UCSD-AML1 (cell line): Measurements from ENCODE around the gene CLCN4.

Experiments
- DNase-seq: peaks from one replicate; lab custom pipeline; 2025; ENCODE audit not compliant: unreplicated experiment; lab: John Stamatoyannopoulos, UW

CLCN4 gene

GRCh38 chrX:10239611-10240064 lies 82.9 kb downstream of the CLCN4 start:
- DNase-seq, result no peak

- DNase-seq, result no peak
Observed at GRCh38 chrX:10240918-10241317, 84.1 kb downstream of the CLCN4 start.

GRCh38 chrX:10242026-10242425 lies 85.3 kb downstream of the CLCN4 start:
- DNase-seq, result no peak

- no peak for DNase-seq
Observed at GRCh38 chrX:10243106-10243505, 86.3 kb downstream of the CLCN4 start.

- no peak for DNase-seq
Observed at GRCh38 chrX:10244915-10245622, 88.3 kb downstream of the CLCN4 start.

GRCh38 chrX:10245886-10246285 lies 89.1 kb downstream of the CLCN4 start:
- DNase-seq, result no peak

GRCh38 chrX:10246297-10246696 lies 89.5 kb downstream of the CLCN4 start:
- DNase-seq, result no peak

- no peak for DNase-seq
Observed at GRCh38 chrX:10246846-10247245, 90.1 kb downstream of the CLCN4 start.

- no peak for DNase-seq
Observed at GRCh38 chrX:10254739-10255138, 98.0 kb downstream of the CLCN4 start.

GRCh38 chrX:10259716-10260115 lies 102.9 kb downstream of the CLCN4 start:
- DNase-seq, result no peak

GRCh38 chrX:10265775-10266174 lies 109.0 kb downstream of the CLCN4 start:
- DNase-seq, result no peak

GRCh38 chrX:10278716-10279115 lies 121.9 kb downstream of the CLCN4 start:
- no peak for DNase-seq

- DNase-seq, result no peak
Observed at GRCh38 chrX:10280071-10280470, 123.3 kb downstream of the CLCN4 start.

GRCh38 chrX:10282490-10282889 lies 125.7 kb downstream of the CLCN4 start:
- DNase-seq, result no peak

- no peak for DNase-seq
Observed at GRCh38 chrX:10286195-10286594, 129.4 kb downstream of the CLCN4 start.
